22Rv1 (cell line): Measurements from ENCODE around the gene DCDC2.

Experiments
- CTCF ChIP-seq: fragments of 450-650 bp; IDR thresholded peaks from 2 replicates; pipeline ENCODE4 v1.5.1; 2017; ENCODE audit warnings: mild to moderate bottlenecking
- ZFX ChIP-seq: fragments of 450-650 bp; IDR thresholded peaks from 2 replicates; pipeline ENCODE4 v1.6.1; 2017; ENCODE audit warnings: antibody characterized with exemption, borderline replicate concordance

GRCh38 chr6:24233813-24234442 is 123.9 kb downstream of the DCDC2 start:
- TF ChIP-seq CTCF (no peak), ZFX (no peak)
